ENCODE data around the gene B3GAT2.

B3GAT2 gene

DNA sequence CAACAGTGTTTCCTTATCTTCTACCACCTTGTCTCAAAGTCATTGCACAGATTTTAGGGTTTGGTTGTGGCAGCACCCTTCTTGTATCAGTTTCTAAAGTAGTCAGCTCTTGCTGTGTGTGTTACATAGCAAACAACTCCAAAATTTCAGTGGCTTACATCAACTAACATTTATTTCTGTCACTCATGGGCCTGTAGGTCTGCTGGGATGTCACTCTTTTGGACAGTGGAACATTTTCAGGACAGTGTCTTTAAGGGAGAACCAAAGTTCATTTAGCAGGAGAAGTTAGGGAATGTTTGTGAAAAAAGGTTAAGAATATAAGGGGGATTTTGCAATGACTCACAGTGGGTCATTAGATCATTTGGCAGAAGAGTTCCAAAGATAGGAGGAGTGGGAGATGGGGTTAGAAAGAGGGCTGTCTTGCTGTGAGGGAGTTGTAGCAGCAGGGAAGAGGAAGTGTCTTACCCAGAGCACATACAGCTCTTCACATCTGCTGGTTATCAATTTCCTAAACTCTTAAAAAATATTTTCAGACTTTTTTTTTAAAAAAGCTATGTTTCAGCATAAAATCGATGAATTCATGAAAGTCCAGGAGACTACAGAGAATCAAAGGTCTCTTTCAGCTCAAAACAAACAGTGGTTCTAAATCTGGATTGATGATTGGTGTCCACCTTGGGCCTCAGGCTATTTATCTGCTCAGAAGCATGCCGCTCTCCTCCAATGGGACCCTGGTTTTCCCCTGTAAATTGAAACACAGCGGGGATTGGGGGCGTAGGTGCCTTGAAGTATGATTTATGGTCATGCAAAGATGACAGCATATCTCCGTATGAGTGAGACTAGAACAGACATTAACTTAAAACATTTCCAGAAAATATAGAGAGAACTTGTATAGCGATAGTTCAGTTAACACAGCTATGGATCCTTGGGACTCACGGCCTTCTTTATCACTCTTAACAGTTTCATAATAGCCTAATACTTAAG is 117.3 kb downstream of the B3GAT2 start:
- DNase-seq: no peak

DNA sequence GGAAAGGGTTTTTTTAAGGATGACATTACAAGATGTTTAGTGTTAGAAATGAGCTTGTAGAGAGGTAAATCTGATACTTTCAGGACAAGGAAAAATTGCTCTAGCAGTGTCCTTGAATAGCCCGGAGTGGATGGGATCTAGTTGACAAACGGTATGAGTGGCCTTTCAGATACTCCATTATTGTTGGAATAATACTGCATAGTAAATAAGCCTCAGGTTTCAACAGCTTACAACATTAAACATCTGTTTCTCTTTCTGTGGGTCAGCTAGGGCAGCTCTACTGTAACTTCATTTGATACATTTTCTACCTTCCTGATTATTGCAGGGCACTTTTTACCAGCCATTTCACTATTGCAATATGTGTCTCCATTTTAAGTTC is 118.0 kb downstream of the B3GAT2 start:
- DNase-seq: peak; percentile 25 to 36

DNA sequence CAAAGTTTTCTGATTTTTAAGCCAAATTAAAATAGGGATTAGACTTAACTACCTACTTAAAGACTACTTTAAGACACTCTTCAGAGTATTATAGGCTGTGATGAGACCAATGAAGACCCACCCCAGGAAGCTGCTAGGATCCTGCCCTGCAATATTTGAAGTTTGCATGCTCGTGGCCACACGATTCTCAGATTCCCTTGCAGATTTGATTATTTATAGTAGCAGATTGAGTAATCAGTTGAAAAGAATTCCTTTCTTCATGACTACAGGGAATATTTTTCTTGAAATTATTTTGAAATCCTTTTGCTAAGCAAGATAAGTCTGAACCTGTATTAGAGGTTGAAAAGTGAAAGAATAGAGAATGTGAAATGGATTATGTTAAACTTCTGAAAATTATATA is 122.3 kb downstream of the B3GAT2 start:
- no peak for DNase-seq

DNA sequence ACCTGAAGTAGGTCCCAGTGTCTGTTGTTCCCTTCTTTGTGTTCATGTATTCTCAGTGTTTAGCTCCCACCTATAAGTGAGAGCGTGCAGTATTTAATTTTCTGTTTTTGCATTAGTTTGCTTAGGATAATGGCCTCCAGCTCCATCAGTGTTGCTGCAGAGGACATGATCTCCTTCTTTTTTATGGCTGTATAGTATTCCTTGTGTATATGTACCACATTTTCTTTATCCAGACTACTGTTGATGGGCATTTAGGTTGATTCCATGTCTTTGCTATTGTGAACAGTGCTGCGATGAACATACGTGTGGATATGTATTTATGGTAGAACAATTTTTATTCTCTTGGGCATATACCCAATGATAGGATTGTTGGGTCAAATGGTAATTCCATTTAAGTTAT is 125.4 kb downstream of the B3GAT2 start:
- DNase-seq: no peak

DNA sequence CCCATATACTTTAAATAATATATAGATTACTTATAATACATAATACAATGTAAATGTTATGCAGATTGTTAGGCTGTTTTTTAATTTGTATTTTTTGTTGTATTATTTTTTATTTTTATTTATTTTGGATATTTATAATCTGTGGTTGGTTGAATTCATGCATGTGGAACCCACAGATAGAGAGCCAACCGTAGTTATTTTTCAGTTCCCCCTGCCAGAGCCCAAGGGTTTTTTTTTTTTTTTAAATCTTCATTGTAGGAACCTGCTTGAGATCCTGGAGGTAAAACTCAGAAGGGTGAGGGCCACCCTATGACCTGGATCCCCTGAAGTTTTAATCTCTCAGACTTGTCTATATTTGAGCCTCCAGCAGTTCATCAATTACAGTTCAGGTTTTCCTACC is 133.2 kb downstream of the B3GAT2 start:
- no peak for DNase-seq

DNA sequence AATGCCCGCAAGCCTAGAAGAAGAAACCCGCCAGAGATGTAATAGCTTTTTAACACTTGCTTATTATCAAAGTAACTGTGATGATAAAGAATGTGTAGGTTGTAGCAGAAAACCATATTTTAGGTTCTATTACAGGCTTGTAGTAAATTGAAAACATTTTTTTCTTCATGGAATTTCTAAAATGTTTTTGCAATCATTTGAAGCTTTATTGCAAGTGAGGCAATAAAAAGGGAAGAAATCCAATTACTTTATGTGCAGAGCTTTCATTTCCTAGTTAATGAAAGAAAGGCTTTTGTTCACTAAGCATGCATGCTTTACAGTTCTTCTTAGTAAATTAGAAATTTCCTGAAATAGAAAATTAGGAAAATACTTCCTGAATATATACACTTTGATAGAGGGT is 135.1 kb downstream of the B3GAT2 start:
- DNase-seq: no peak

DNA sequence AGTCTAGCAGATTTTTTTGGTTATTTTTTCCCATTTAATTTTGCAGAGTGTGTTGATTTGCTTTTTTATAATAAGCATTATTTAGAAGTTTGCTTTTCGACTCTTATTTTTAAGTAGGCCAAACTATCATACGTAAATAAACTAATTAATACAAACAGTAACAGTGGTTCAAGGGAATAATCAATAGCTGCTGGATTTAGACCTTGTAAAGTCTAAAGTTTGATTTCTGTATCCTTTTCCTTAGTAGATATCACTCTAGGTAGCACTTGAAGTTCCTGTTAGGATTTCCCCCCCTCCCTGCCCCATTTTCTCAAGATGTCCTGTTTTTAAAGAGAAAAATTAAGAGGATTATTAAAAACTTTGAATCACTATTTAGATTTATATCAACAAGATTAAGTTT is 136.1 kb downstream of the B3GAT2 start:
- DNase-seq: no peak

DNA sequence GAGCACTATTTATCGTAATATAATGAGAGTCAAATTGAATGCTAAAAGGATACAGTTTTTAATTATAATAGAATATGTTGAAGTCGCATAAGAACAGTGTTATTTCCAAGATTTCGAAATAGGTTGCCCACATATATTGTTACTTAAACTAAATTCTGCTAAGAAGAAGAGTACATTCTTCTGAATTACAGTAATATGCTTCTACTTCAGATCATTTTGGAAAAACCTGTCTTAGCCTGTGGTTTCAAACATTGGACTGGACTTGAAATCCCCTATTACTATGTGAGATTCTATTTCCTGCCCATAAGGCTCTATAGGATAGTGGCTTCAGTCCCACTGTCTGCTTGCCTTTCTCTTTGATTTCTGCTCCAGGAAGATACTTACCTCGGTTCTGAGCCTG is 137.2 kb downstream of the B3GAT2 start:
- no peak for DNase-seq

DNA sequence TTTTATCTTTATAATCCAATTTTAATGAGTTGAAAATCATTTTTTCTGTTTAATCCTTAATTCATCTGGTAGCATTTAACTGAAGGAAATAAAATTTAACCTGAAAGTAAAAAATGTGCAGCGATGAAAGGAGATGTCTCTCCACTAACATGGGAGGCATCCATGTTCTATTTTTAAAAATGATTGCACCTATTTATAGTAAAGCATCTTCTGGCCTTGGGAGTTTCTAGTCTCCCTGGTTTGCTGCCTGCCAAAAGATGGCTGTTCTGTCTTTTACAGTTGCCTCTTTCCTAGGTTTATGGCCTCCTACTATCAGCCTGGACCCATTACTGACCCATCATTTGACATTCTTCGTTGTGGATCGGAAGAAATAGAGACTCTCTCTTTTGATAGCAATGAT is 143.0 kb downstream of the B3GAT2 start:
- DNase-seq: no peak

DNA sequence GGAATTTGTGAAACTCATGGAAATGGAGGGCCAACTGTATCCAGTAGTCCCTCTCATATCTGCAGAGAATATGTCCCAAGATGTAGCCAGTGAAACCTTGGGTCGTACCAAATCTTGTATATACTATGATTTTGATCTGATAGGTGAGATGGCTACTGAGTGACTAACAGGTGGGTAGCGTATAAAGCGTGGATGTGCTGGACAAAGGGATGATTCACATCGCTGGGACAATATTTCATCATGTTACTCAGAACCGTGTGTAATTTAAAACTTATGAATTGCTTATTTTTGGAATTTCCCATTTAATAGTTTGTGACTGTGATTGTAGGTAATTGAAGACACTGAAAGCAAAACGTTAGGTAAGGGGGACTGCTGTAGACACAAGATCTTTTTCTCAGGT is 145.1 kb downstream of the B3GAT2 start:
- no peak for DNase-seq
